GM19023 (cell line): Measurements from ENCODE around the gene TELO2.

ENCODE experiments used
- ATAC-seq: cut with Tn5 transposase; IDR thresholded peaks from one replicate; pipeline ENCODE4 v1.9.1; 2021; ENCODE audit warnings: mild to moderate bottlenecking, moderate library complexity; ENCODE audit not compliant: unreplicated experiment

Gene TELO2

DNA sequence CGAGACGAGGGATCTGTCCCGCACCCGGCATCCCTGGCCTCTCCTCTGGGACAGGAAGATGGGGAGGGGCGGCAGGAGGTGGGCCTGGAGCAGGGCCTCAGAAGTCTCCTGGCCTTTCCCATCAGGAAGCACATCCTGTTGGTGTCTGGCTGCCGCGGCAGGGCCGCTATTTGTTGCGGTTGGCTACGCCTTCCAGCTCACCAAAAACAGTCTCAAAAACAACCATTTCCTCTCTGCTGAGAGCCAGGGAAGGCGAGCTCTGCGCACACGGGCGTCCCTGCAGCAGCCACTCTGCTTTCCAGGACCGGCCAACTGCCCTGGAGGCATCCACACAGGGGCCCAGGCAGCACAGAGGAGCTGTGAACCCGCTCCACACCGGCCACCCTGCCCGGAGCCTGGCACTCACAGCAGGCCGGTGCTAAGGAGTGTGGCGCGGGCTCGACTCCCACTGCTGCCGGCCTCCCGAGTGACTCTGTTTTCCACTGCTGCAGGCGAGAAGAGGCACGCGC, 40.3 kb downstream of the TELO2 start, which contains the start of gene TMEM204:
TSS of gene TMEM204 (plus strand) at position 224 of the 509 bp plus-strand sequence. CDS start 610 bp downstream, outside the sequence.
- no peak for ATAC-seq

DNA sequence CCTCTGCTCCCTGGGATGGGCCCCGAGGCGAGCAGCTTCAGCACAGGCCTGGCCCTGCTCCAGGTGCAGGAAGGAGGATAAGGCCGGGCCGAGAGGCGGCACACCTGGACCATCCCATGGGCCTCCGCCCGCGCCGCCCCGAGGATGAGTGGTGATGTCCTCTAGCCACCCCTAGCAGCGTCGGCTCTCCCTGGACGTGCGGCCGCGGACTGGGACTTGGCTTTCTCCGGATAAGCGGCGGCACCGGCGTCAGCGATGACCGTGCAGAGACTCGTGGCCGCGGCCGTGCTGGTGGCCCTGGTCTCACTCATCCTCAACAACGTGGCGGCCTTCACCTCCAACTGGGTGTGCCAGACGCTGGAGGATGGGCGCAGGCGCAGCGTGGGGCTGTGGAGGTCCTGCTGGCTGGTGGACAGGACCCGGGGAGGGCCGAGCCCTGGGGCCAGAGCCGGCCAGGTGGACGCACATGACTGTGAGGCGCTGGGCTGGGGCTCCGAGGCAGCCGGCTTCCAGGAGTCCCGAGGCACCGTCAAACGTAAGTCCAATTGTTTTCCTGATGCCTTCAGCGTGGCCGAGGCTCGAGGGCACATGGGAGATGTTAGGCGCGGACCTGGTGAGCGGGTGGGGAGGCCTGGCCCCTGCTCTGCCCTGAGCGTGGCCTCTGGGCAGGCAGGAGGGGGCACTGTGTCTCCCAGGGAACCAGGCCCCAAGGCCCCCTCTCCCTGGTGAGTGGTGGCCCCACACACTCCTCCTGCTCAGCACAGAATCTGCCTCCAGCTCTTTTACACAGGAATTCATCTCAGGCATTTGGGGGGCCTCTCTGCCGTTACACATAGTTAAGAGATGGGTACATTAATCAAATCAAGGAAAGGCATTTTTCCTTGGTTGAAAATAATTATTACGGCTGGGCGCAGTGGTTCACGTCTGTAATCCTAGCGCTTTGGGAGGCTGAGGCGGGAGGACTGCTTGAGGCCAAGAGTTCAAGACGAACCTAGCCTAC, 41.2 kb downstream of the TELO2 start:
- no peak for ATAC-seq

DNA sequence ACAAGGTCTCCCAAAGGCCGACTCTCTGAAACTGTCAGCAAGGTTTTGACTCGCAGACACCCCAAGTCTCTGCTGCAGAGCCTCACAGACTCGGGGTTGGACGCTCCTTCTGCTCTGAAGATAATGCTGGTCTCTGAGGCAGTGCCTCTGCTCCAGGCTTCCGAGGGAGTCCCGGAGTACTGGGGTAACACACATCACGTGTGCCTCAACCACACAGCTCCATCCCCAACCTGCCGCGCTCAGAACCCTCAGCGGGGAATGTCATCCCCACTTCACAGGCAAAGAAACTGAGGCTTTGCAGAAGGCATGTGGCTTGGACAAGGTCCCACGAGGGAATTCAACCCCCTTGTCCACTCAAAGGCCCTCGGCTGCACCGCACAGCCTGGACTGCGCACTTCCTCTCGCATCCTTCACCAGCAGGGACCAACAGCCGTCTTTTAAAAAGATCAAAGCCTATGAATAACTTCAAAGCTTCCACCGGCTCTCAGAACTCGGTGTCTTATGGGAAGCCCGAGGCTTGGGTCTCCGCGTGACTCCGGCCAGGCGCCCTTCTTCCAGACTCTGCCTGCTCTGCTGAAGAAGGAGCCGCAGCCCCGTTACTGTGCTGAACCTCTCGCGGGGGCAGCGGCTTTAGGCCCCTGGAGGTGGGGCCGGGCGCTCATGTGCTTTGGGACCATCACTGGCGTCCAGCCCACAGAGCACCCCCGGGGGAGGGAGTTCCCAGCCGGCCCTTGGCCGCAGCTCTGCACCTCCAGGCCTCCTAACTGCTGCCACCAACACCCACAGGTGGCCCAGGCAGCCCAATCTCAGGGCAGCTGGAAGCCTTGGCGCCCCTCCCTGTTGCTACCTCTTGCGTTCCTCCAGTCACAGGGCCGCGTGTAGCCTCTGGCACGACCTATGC, 42.5 kb downstream of the TELO2 start:
- ATAC-seq = no peak

DNA sequence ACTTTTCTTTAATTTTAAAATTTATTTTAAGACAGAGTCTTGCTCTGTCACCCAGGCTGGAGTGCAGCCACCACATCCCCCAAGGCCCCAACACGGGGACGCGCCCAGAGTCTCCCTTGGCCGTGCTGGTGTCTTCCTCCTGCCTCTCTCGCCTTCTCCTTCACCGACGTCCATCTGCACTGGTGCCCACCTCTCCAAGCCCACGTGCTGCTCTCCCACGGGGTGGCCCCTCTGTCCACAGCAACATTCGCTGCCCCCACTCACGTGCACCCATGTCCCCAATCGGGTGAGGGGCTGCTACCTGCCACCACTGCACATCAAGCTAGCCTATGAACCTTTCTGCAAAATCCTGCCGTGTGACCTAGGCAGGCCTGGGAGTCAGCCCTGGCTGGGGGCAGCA, 43.4 kb downstream of the TELO2 start:
- ATAC-seq = no peak

DNA sequence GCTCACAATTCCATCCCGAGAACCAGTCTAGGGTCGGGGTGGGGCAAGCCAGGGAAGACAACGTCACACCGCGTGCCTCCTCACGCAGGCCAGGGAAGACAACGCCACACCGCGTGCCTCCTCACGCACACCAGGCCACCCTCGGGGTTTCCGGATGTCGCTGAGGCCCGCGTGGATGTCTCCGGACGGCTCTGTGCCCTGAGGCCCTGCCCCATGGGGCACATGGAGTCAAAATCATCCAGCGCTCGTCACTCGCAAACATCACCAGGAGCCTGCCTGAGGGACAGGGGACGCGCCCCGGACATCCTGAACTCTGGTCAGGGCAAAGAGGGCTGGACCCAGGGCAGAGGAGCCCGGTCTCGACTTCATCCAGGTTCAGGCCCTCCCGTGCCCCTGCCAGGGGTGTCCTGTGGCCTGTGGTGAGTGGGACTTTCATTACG, 44.0 kb downstream of the TELO2 start:
- no peak for ATAC-seq

DNA sequence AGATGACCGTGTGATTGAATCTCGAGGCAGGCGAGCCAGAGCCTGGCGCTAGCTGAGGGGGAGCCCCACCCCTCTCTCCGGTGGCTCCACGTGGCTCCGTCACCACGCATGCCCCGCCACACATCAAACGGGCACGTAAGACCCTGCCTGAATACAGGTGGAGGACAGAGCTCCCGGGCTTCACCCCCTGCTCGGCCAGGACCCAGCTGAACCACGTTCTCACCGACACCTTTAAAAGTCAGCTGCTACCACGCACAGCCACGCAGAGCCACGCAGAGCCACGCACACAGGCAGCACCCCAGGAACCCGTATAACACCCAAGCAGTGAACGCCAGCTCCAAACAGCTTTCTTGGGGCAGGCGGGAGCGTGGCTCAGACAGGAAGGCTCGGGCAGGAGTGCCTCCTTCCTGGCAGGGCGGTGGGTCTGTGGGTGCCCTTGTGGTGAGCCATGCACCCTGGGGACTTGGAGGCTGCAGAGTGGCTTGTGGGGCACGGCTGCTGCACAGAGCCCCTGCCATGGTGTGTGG, 44.7 kb downstream of the TELO2 start:
- no peak for ATAC-seq

DNA sequence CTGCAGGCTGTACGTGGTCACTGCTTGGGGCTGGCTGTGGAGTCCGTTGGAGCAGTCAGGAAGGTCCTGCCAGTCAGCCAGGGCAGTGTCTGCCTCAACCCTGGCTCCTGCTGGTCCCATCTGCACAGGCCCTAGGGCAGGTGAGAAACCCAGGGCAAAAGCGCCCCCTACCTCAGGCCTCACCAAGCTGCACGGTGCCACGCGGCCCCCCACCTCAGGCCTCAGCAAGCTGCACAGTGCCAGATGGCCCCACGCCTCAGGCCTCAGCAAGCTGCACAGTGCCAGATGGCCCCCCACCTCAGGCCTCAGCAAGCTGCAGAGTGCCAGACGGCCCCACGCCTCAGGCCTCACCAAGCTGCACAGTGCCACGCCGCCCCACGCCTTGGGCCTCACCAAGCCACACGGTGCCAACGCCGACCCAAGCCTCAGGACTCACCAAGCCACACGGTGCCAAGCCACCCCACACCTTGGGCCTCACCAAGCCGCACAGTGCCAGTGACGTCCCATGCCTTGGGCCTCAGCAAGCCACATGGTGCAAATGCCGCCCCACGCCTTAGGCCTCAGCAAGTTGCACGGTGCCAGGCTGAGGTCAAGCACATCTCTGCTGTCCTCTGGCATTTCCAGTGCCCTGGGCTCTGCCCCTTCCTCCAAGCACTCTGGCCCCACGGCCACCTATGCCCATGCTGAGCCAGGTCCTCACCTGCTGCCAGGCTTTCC, 45.8 kb downstream of the TELO2 start:
- no peak for ATAC-seq

DNA sequence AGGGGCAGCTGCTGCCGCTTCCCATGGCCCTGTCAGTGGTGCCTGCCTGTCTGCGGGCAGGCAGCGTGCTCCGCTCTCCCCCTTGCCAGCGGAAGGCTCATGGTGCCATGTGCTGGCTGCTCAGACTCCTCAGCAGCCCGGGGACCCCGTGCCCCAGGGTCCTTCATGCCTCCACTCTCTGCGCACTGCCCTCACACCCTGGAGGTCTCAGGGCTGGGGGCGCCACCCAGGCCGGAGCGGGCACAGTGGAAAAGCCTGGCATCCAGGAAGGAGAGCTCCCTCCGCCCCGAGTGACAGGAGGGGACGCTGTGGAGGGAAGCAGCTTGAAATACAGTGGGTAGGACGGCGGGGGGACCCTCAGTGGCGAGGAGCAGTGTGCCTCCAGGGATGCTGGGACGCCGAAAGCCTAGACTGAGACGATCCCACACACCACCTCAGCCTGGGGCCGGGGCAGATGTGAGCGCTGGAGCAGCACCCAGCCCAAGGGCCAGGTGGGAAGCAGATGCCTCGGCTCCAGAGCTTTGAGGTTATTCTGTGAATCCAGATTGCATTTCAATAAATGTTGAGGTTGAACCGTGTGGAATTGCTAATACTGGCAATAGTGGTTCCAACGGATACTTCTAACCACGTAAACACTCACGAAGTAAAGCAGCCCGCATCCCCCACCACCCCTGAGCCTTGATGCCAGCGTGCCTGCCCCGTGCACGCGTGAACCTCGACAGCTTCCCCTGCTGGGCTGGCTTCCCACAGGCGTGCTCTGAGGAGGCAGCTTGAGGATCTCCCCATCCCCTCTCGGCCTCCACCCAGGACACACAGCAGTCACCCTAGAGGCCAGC, 46.8 kb downstream of the TELO2 start:
- ATAC-seq = no peak

DNA sequence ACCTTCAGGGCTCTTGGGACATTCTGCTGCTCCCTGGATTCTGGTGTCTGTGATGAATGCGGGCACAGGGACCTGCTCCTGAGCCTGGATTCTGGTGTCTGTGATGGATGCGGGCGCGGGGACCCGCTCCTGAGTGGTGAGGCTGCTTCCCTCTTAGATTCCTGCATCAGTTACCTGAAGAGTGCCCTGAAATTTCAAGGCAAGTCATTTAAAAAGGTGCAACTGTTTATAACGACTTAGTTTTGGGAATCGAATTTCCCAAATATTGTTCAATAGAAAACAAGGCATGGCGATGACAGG, 47.3 kb downstream of the TELO2 start:
- ATAC-seq = no peak

DNA sequence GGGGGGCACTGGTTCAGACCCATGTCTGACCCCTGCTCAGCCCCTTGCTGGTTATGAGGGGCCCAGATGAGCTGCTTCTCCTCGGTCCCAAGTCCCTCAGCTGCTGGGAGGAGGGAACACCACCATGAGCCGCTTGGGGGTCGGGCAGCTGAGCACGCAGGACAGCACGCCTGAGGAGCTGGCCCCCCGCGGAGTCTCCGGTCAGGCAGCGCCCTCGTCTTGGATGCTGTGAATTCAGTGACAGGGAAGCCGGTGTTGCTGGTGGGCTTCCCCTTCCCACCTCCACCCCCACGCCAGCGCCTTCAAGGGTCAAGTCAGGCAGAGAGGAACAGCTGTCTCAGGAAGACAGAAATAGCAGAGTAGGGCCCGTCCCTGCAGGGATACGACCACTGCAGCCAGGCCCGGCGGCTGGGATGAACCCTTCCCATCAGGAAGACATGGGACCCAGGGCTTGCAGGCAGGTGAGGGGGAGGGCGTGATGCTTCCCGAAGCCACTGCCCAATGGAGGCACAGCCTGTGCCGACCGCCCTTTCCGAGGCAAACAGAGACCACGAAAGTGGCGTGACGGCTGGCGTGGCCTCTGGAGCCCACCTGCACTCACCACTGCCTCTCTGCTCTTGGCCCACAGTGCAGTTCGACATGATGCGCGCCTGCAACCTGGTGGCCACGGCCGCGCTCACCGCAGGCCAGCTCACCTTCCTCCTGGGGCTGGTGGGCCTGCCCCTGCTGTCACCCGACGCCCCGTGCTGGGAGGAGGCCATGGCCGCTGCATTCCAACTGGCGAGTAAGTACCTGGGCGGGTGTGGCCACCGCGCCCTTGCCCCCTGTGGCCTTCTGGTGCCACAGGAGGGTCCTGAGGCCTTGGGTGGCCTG, 48.4 kb downstream of the TELO2 start:
- ATAC-seq = no peak

DNA sequence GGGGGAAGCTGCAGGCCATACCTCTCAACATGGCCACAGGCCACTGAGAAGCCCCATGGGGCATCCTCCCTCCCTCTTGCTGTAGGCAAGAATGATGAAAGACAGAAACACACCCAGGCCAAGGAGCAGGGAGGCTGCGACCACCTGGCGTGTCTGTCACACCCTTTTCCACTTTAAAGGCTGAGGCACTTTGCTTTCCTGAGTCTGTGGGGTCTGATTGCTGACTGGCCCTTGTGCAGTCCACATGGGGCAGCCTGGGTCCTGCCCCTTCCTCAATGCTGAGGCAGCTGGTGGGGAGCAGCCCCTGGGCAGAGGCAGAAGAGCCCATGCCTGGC, 49.0 kb downstream of the TELO2 start:
- ATAC-seq = no peak

DNA sequence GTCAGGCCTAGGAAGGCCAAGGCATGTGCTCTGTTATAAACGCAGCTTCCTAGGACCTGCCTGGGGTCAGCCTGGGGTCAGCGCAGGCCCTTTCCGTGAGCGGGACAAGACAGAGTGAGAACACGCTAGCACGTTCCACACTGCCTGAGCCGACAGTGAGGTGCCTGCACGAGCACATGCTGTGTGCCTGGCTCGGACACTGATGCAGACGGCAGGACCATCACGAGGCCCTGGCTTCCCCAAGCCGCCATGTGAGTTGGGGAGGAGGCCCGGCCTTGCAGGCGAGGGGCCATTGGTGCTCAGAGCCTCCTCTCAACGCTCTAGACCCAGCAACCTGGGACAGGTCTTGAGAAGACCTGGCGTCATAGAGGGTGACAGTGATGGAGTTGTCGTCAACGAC, 49.4 kb downstream of the TELO2 start:
- ATAC-seq = no peak

DNA sequence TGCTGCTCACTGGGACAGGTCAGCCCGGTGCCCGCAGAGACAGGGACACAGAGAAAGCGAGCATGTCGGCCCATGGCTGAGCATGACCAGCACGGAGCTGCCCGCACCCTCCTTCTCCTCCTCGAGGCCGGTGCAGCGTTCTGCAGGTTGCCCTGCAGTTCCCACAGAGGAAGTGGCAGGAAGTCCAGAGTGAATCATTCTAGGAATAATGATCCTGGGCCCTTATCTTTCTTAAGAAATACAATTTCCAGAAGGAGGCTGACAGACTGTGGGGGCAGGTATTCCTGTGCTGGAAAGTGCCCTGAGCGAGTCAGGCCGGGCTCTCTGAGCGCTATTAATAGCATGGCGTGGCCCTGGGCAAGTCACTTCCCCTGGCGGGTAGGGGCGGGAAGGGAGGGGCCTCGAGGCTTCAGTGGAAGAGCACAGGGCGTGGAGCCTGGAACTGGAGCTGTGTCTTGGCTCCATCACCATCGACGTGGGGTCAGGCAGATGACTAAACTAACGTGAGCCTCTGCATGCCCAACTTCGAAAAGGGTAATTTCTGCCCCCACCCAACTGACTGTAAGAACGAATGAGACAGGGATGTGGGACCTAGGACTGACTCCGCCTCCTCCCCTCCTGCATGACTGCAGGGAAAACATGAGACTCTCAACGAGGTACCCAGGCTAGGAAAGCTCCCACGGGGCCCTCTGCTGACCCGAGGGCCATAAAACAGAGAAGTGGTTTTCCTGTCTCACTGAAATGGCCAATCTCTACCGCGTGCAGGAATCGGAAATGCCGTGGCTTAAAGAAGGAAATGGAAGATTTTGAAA, 50.1 kb downstream of the TELO2 start:
- no peak for ATAC-seq

DNA sequence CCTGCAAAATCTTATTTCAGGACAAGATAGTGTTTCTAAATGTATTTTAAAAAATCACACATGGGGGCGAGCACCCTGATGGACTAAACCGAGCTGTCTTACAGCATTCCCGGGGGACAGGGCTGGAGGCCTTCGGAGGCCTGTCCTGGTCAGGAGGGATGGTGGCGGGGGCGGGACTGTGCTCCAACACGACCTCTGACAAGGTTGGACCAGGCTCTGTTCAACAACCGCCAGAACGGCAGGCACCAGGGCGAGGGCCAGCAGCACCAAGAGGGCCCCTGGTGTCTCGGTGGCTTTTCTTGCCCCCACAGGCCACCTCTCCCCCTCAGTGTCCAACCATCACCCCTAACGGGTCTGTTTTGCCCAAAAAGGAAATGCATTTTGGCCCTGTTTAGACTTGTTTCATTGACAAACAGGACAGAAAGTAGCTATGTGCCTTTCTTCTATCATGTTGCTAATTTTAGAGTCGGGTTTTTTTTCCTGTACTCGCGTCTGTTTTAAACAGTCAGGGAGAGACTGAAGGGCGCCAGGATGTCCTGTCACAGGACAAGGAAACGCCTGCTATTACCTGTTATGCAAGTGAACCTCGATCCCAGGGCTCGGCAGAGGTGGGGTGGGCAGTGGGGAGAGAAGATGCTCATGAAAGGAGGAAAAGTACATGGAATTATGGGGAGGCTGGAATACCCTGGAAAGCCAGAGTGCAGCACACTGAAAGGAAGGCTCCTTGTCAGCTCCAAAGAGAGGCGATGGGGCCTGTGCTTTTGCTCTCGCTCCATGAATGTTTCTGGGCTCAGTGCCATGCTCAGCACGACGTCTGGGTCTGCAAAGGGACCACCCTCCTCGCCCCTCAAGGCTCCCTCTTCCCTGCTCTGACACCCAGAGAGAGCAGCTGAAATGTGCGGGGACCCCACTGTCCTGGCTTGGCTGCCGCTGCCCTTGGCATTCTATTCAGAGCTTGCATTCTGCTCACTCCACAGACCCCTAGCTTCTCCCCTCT, 52.2 kb downstream of the TELO2 start:
- ATAC-seq = no peak

DNA sequence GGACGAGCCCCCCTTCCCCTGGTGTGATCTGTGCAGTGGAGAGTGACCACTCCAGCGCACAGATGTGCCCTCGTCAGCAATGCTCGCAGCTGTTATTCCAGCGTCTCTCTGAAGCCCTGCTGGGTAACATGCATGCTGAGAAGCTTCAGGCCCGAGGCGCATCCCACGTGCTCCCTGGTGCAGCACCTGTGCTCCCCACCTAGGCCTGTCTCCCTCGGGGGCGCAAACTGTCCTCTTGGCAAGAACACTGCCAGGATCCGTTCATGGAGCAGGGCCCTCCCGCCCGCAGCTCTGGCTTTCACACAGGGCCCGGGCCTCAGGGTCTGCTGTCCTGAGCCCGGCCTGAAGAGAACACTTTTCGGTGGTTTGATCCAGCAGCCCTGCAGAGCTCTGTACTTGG, 53.3 kb downstream of the TELO2 start:
- ATAC-seq = no peak

DNA sequence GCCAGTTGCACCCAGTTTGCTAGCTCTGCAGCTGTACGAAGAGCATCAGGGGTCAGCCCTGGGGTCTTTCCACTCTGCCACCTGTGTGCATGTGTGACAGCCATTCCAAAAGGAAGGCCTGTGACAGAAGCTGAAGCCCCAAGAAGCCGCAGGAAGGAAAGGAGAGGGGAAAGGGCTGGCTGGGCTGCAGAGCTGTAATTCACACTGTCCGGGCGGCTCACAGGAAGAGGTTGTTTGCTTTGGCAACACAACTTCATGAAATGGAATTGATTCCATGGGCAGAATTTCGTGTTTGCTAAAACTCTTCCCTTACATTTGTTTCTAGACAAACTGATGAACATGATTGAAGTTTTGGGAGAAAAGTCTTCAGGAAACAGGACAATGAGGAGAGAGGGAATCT, 55.1 kb downstream of the TELO2 start:
- no peak for ATAC-seq

DNA sequence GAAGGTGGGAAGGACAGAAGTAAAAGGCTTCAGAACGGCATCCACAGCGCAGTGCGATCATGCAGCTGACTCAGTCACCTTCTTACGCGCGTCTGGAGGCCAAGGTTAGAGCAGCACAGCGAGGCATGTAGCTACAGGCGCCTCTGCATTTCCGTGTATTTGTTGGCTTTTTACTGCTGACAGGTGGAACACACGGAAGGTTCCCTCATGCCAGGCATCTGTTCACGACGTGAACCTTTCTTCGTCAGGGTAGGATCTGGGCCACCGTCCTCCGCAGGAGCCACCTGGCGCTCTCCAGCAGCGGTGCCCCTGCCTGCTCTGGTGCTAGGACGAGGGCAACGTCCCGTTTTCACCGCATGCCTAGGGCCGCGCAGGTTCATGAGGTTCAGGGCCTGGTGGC, 55.6 kb downstream of the TELO2 start:
- ATAC-seq = no peak
